ENCODE measurements around the gene CA10.

CA10 gene

GRCh38 chr17:51813140-51813783 lies 345.3 kb downstream of the CA10 start:
- DNase-seq: no peak

GRCh38 chr17:51807460-51807859 lies 351.1 kb downstream of the CA10 start:
- no peak for DNase-seq

- DNase-seq: no peak
Observed at GRCh38 chr17:51805765-51806164, 352.7 kb downstream of the CA10 start.

- no peak for DNase-seq
Observed at GRCh38 chr17:51805185-51805584, 353.3 kb downstream of the CA10 start.

GRCh38 chr17:51803161-51803560 lies 355.4 kb downstream of the CA10 start:
- DNase-seq: no peak

GRCh38 chr17:51802544-51802943 lies 356.0 kb downstream of the CA10 start:
- no peak for DNase-seq

GRCh38 chr17:51801626-51802025 lies 356.9 kb downstream of the CA10 start:
- no peak for DNase-seq

- DNase-seq: no peak
Observed at GRCh38 chr17:51799981-51800380, 358.5 kb downstream of the CA10 start.

- no peak for DNase-seq
Observed at GRCh38 chr17:51799240-51799639, 359.3 kb downstream of the CA10 start.

GRCh38 chr17:51797150-51797549 lies 361.4 kb downstream of the CA10 start:
- no peak for DNase-seq

GRCh38 chr17:51796026-51796425 lies 362.5 kb downstream of the CA10 start:
- DNase-seq: no peak

GRCh38 chr17:51795401-51795800 lies 363.1 kb downstream of the CA10 start:
- no peak for DNase-seq

GRCh38 chr17:51794466-51794865 lies 364.0 kb downstream of the CA10 start:
- DNase-seq: no peak

- DNase-seq: no peak
Observed at GRCh38 chr17:51793686-51794085, 364.8 kb downstream of the CA10 start.

GRCh38 chr17:51778842-51779241 lies 379.7 kb downstream of the CA10 start:
- no peak for DNase-seq

GRCh38 chr17:51770027-51770759 lies 388.3 kb downstream of the CA10 start:
- DNase-seq: no peak

- DNase-seq: no peak
Observed at GRCh38 chr17:51769231-51769630, 389.3 kb downstream of the CA10 start.

GRCh38 chr17:51768706-51769105 lies 389.8 kb downstream of the CA10 start:
- DNase-seq: no peak

GRCh38 chr17:51767287-51767686 lies 391.2 kb downstream of the CA10 start:
- DNase-seq: no peak

GRCh38 chr17:51765282-51766135 lies 393.0 kb downstream of the CA10 start:
- no peak for DNase-seq

GRCh38 chr17:51764387-51764971 lies 394.0 kb downstream of the CA10 start:
- peak; percentile 34 for DNase-seq

GRCh38 chr17:51763058-51763457 lies 395.5 kb downstream of the CA10 start:
- no peak for DNase-seq

- DNase-seq: no peak
Observed at GRCh38 chr17:51761105-51761504, 397.4 kb downstream of the CA10 start.

Measured in HCEC 1CT (cell line).